Esophagus muscularis mucosa (tissue), 4 donors: ENCODE measurements around the gene SLC45A3. TPM values are rescaled to one million over a fixed set of nuclear protein-coding genes. Genes with fewer than 3 reads are reported as not detected.

ENCODE experiments used
- DNase-seq: peaks from one replicate; pipeline ENCODE4 v3.0.0-alpha.2; 2017; ENCODE audit errors: extremely low spot score
- H3K27ac ChIP-seq, 4 donors: fragments of 200-600 bp; sonication (generic); replicated peaks in 1 of 4; 1 replicate in 3 of 4; 2 replicates in 1 of 4; pipeline ENCODE4 v1.5.1; 2016 to 2019; ENCODE audit warnings: mild to moderate bottlenecking in 1 of 4
- H3K27me3 ChIP-seq, 4 donors: fragments of 200-600 bp; sonication (generic); one replicate each; pipeline versions ENCODE4 v1.5.1 to v1.6.0; 2016 to 2019
- H3K36me3 ChIP-seq, 4 donors: fragments of 200-600 bp; sonication (generic); one replicate each; pipeline ENCODE4 v1.5.1; 2016 to 2019
- H3K4me1 ChIP-seq, 4 donors: fragments of 200-600 bp; sonication (generic); one replicate each; pipeline ENCODE4 v1.5.1; 2016 to 2019
- H3K4me3 ChIP-seq, 4 donors: fragments of 200-600 bp; sonication (generic); 1 replicate in 2 of 4; 2 replicates in 2 of 4; pipeline ENCODE4 v1.5.1; 2016 to 2019; ENCODE audit warnings: mild to moderate bottlenecking in 4 of 4, moderate library complexity in 1 of 4
- H3K9me3 ChIP-seq, 4 donors: fragments of 200-600 bp; sonication (generic); 1 replicate in 3 of 4; 2 replicates in 1 of 4; pipeline ENCODE4 v1.5.1; 2016 to 2019
- CTCF ChIP-seq, 3 experiments: fragments of 200-600 bp in 2 of 3; fragments of 450-650 bp in 1 of 3; sonication (generic) in 2 of 3; IDR thresholded peaks; one replicate each; pipeline ENCODE4 v1.5.1; 2017 to 2019; ENCODE audit warnings: antibody characterized with exemption in 3 of 3, mild to moderate bottlenecking in 2 of 3, moderate library complexity in 1 of 3
- EP300 ChIP-seq: sonication (generic); formaldehyde crosslinking; IDR thresholded peaks from one replicate; pipeline ENCODE4 v1.6.1; 2017; ENCODE audit warnings: antibody characterized with exemption
- POLR2A ChIP-seq: fragments of 450-650 bp; IDR thresholded peaks from one replicate; pipeline ENCODE4 v1.6.1; 2017; ENCODE audit warnings: antibody characterized with exemption, moderate library complexity, mild to moderate bottlenecking, low read depth
- POLR2AphosphoS5 ChIP-seq, 2 donors: sonication (generic); formaldehyde crosslinking; IDR thresholded peaks; one replicate each; pipeline ENCODE4 v1.6.1; 2017; ENCODE audit warnings: antibody characterized with exemption in 2 of 2
- WGBS: methylation state at CpG from one replicate; pipeline ENCODE4 v1.1.5; 2018; 5-methylcytosine and 5-hydroxymethylcytosine counted together
- intact Hi-C: fragments of 100-400 bp; cut with DNase I; formaldehyde crosslinking; loops from one replicate; pipeline ENCODE4 v1.15.1; 2023
- total RNA-seq, 4 donors: library from RNA; depleted of rRNA; stranded (reverse); fragments of >200 nt; gene quantifications; one replicate each; pipeline versions ENCODE4 v1.1.0 to v1.2.1, GENCODE V29; 2016

SLC45A3 gene
- total RNA-seq, 4 donors from 2014 or later: 0.86 to 1.7 (median 1.1) TPM

- no peaks in the 10 kb centered on the region for H3K27me3 ChIP-seq
- peaks cover 0 to 8% (median 3%) of the 10 kb centered on the region in 4 donors for H3K36me3 ChIP-seq
- H3K4me1 ChIP-seq: peaks cover 6 to 9% (median 8%) of the 10 kb centered on the region in 4 donors
- TF ChIP-seq CTCF (IDR thresholded peaks at IDR 0.05) (no peak), EP300 (no peak), POLR2AphosphoS5 (IDR thresholded peaks at IDR 0.05) (no peak), POLR2A (no peak)
- no peak overlapping the region for H3K27ac ChIP-seq
- H3K4me3 ChIP-seq: no peak overlapping the region
- 93% methylated on average over 4 of the region's 4 CpGs for WGBS
- intact Hi-C loops: no loop called here
- H3K9me3 ChIP-seq: no peaks in the 10 kb centered on the region
- no peak for DNase-seq
Observed at GRCh38 chr1:205698921-205699320, 18.6 kb upstream of the SLC45A3 start.

- Histone ChIP-seq H3K4me1 (no peaks in the 10 kb centered on the region), H3K27ac (no peak overlapping the region), H3K4me3 (no peak overlapping the region), H3K9me3 (no peaks in the 10 kb centered on the region), H3K36me3 (no peaks in the 10 kb centered on the region), H3K27me3 (no peaks in the 10 kb centered on the region)
- intact Hi-C loops: no loop called here
- TF ChIP-seq POLR2A (no peak), CTCF (IDR thresholded peaks at IDR 0.05) (no peak)
- WGBS: 56% methylated on average over 9 of the region's 12 CpGs
- DNase-seq: no peak
Observed at GRCh38 chr1:205693421-205693991, 13.2 kb upstream of the SLC45A3 start.

GRCh38 chr1:205692423-205692822 lies 12.1 kb upstream of the SLC45A3 start:
- no peak for TF ChIP-seq POLR2AphosphoS5 (IDR thresholded peaks at IDR 0.05)
- no peak for TF ChIP-seq POLR2A
- TF ChIP-seq EP300: no peak
- no peak for TF ChIP-seq CTCF (IDR thresholded peaks at IDR 0.05)
- no peaks in the 10 kb centered on the region for H3K36me3 ChIP-seq
- 86% methylated on average over 6 of the region's 6 CpGs for WGBS
- intact Hi-C loops: no loop called here
- no peak overlapping the region for H3K4me3 ChIP-seq
- no peaks in the 10 kb centered on the region for H3K27me3 ChIP-seq
- no peak for DNase-seq
- H3K4me1 ChIP-seq: no peaks in the 10 kb centered on the region
- no peaks in the 10 kb centered on the region for H3K9me3 ChIP-seq
- no peak overlapping the region for H3K27ac ChIP-seq

GRCh38 chr1:205690122-205690756 lies 9.9 kb upstream of the SLC45A3 start:
- no peak for DNase-seq
- Histone ChIP-seq H3K9me3 (no peaks in the 10 kb centered on the region), H3K4me1 (no peaks in the 10 kb centered on the region), H3K36me3 (no peaks in the 10 kb centered on the region), H3K27me3 (no peaks in the 10 kb centered on the region), H3K27ac (no peak overlapping the region), H3K4me3 (no peak overlapping the region)
- no peak for TF ChIP-seq EP300
- TF ChIP-seq CTCF (IDR thresholded peaks at IDR 0.05): no peak
- no peak for TF ChIP-seq POLR2A
- TF ChIP-seq POLR2AphosphoS5 (IDR thresholded peaks at IDR 0.05): no peak
- intact Hi-C loops: no loop called here
- 87% methylated on average over 8 of the region's 8 CpGs for WGBS

- Histone ChIP-seq H3K27me3 (no peaks in the 10 kb centered on the region), H3K4me1 (no peaks in the 10 kb centered on the region), H3K36me3 (no peaks in the 10 kb centered on the region), H3K9me3 (no peaks in the 10 kb centered on the region), H3K4me3 (no peak overlapping the region), H3K27ac (no peak overlapping the region)
- no peak for DNase-seq
- intact Hi-C loops: no loop called here
- WGBS: 92% methylated on average over 4 of the region's 5 CpGs
- no peak for TF ChIP-seq POLR2A
- no peak for TF ChIP-seq POLR2AphosphoS5 (IDR thresholded peaks at IDR 0.05)
- TF ChIP-seq EP300: no peak
Observed at GRCh38 chr1:205689479-205689878, 9.2 kb upstream of the SLC45A3 start.
